ENCODE data around the gene MRAP.
A peak's percentile ranks its signal among the peaks of the same experiment; 100 is the strongest.
"Not testable (repeated sequence)": the region's sequence is repeated elsewhere in the genome, so short reads cannot be mapped to it uniquely, and the experiment has no call there.

MRAP gene

DNA sequence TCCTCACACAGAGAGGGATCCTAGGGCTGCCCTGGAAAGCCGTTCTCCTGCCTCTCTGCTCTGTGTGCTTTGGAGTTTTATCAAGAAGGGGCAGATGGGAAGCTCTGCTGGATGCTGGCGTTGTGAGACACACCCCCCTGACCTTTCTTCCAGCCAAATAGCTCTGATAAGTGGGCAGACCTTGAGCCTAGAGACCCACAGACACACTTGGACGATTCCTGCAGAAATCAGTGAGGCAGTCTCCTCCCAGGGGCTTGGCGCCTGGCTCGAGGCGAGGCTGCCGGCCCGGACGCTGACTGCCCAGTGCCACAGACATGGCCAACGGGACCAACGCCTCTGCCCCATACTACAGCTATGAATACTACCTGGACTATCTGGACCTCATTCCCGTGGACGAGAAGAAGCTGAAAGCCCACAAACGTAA is at the start of gene MRAP:
Gene MRAP, plus strand, starts transcription at position 198 of the 424 bp plus-strand sequence. Its CDS starts 117 bp downstream, at position 315.
- no peak for DNase-seq (ENCODE audit: low spot score)

- no peak for DNase-seq (ENCODE audit: low spot score)
Observed at GRCh38 chr21:32249511-32250280, 49.0 kb upstream of the MRAP start.

DNA sequence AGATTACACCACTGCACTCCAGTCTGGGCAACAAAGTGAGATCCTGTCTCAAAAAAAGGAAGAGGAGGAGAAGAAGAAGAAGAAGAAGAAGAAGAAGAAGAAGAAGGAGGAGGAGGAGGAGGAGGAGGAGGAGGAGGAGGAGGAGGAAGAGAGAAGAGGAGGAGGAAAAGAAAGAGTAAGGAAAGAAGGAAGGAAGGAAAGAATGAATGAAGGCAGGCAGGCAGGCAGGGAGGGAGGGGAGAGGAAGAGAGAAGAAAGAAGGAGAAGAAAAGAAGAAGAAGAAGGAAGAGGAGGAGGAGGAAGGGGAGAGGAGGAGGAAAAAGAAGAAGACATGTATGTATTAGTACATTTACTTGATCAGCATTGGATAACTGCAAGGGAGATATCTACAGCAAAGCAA is 46.5 kb upstream of the MRAP start:
- DNase-seq (ENCODE audit: low spot score) = no peak

DNA sequence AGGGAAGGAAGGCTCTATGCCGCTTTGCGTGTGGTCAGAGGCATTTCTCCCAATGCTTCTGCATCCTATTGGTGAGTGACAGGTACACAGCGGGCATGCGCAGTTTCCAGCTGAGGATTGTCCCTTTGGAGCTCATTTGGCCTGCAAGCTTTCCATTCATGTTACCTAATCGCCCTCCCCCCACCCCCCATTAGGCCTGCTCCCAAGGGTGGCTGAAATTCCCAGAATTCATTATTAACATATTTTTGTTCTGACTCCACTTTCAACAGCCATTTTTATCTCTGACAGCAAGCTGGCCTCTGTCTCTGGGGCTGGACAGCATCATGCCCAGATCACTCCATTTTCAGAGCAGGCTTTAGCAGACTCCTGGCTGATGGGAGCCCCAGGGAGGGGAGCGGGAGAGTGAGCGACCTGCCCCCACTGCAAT is 45.4 kb upstream of the MRAP start:
- no peak for DNase-seq (ENCODE audit: low spot score)

- DNase-seq (ENCODE audit: low spot score) = no peak
Observed at GRCh38 chr21:32256251-32256650, 42.4 kb upstream of the MRAP start.

GRCh38 chr21:32256873-32257620 is 41.6 kb upstream of the MRAP start:
- peak; percentile 36 for DNase-seq (ENCODE audit: low spot score)

- DNase-seq (ENCODE audit: low spot score) = peak; percentile 77
Observed at GRCh38 chr21:32257962-32258785, 40.5 kb upstream of the MRAP start.

- not testable (repeated sequence) for DNase-seq (ENCODE audit: low spot score)
Observed at GRCh38 chr21:32258786-32259048, 39.9 kb upstream of the MRAP start.

GRCh38 chr21:32260130-32260529 is 38.5 kb upstream of the MRAP start:
- DNase-seq (ENCODE audit: low spot score) = no peak

DNA sequence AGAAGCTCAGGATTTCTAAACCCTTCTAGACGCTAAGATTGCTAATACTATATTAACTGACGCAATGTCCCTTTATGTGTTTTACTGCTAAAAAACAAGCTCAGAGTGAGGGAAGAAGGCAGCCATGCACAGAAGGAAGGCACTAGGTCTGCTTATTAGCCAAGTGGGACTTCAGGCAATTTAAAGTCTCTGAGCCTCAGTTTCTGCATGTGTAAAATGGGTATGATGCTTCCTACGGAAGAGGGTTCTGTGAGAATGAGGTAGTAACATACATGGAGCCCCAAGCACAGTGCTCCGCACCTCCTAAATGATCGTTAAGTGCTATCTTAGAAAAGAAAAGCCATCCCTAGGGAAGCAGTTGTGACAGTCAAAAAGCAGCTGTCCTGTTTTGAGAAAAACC is 36.7 kb upstream of the MRAP start:
- no peak for DNase-seq (ENCODE audit: low spot score)

- not testable (repeated sequence) for DNase-seq (ENCODE audit: low spot score)
Observed at GRCh38 chr21:32265321-32265720, 33.3 kb upstream of the MRAP start.

GRCh38 chr21:32270748-32271147 is 27.9 kb upstream of the MRAP start:
- no peak for DNase-seq (ENCODE audit: low spot score)

DNA sequence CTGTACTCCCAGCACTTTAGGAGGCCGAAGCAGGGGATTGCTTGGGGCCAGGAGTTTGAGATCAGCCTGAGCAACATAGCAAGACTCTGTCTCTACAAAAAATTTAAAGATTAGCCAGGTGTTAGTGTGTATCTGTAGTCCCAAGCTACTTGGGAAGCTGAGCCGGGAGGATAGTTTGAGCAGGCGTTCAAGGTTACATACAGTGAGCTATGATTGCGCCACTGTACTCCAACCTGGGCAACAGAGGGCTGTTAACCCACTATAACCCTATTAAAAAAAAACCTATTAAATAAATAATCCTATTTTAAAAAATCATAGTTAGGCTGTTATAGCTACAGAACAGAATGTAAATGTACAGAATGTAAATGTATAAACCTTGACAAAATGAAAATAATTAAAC is 22.0 kb upstream of the MRAP start:
- DNase-seq (ENCODE audit: low spot score) = no peak

- no peak for DNase-seq (ENCODE audit: low spot score)
Observed at GRCh38 chr21:32278103-32278502, 20.6 kb upstream of the MRAP start.

GRCh38 chr21:32278518-32279376 is 19.9 kb upstream of the MRAP start, which contains the start of gene MIS18A:
Gene MIS18A (minus strand): TSS chr21:32279049. CDS start chr21:32279014, 35 bp downstream.
- peak; percentile 93 for DNase-seq (ENCODE audit: low spot score)

GRCh38 chr21:32279377-32279680 is 19.3 kb upstream of the MRAP start:
- no peak for DNase-seq (ENCODE audit: low spot score)

- no peak for DNase-seq (ENCODE audit: low spot score)
Observed at GRCh38 chr21:32281531-32281930, 17.1 kb upstream of the MRAP start.

DNA sequence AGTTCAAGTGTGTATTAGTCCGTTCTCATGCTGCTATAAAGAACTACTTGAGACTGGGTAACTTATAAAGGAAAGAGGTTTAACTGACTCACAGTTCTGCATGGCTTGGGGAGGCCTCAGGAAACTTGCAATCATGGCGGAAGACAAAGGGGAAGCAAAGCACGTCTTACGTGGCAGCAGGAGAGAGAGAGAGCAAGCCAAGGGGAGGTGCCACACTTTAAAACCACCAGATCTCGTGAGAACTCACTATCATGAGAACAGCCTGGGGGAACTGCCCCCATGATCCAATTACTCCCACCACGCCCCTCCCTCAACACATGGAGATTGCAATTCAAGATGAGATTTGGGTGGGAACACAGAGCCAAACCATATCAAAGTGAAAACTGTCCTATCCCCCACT is 15.7 kb upstream of the MRAP start:
- no peak for DNase-seq (ENCODE audit: low spot score)

DNA sequence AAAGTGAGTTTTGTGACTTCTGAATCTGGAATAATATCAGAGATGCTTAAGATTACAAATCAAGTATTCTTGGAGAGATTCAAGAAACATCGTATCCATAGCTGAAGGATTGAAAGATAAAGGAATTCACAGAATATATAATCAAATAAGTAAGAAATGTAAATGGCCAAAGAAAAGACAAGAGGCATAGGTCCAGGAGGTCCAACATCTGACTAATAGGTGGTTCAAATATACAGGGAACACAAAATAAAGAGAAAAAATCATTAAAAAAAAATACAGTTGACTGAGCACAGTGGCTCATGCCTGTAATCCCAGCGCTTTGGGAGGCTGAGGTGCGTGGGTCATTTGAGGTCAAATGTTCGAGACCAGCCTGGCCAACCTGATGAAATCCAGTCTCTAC is 13.2 kb upstream of the MRAP start:
- no peak for DNase-seq (ENCODE audit: low spot score)

GRCh38 chr21:32297449-32297848 is 1.2 kb upstream of the MRAP start:
- DNase-seq (ENCODE audit: low spot score) = no peak

DNA sequence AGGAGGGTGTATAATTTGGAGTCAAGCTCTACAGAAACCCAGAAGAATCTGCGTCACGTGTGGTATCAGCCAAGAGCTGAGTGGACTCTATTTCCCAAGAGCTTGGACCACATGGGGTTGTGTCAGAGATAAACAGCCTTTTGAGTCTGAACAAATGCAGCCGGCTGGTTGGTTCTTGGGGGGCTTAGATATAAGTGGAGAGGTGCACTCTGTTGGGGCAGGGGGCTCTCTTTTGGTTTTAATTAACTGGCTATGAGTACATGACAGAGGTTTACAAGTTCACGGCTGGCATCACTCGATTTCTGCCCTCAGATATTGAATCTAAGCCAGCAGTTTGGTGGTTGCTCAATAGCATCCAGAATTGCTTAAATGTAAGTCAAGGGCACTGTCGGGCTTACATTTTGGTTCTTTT is 501 bp upstream of the MRAP start:
- DNase-seq (ENCODE audit: low spot score) = no peak

GRCh38 chr21:32299695-32300094 is 1.0 kb downstream of the MRAP start:
- no peak for DNase-seq (ENCODE audit: low spot score)
